Renal cortical epithelial cell (primary cell): ENCODE data around the gene IL23A. TPM values are rescaled to one million over a fixed set of nuclear protein-coding genes. Genes with fewer than 3 reads are reported as not detected.
"Not testable (repeated sequence)": the region's sequence is repeated elsewhere in the genome, so short reads cannot be mapped to it uniquely, and the experiment has no call there.

Experiments
- DNase-seq: peaks from one replicate; pipeline ENCODE4 v3.0.0-alpha.2; 2011; ENCODE audit warnings: low read depth
- total RNA-seq: library from RNA; depleted of rRNA; stranded (reverse); fragments of >200 nt; gene quantifications from 2 replicates; pipeline ENCODE4 v1.2.3, GENCODE V29; 2014

The IL23A gene
- total RNA-seq, result 1.7 and 25.2 TPM in 2 replicates

- peak; percentile 80 for DNase-seq
Observed at GRCh38 chr12:56338308-56339157, at the start of gene IL23A. TSS of gene IL23A (plus strand) at chr12:56338884. CDS start at chr12:56339045, 161 bp downstream.

GRCh38 chr12:56293795-56294194, 44.9 kb upstream of the IL23A start:
- DNase-seq, result no peak

GRCh38 chr12:56296295-56296694, 42.4 kb upstream of the IL23A start:
- no peak for DNase-seq

GRCh38 chr12:56297400-56297799, 41.3 kb upstream of the IL23A start:
- DNase-seq, result no peak

- no peak for DNase-seq
Observed at GRCh38 chr12:56298828-56299227, 39.9 kb upstream of the IL23A start.

GRCh38 chr12:56299308-56299852, 39.3 kb upstream of the IL23A start:
- DNase-seq, result peak; percentile 23

- DNase-seq, result peak; percentile 91
Observed at GRCh38 chr12:56299853-56300643, 38.6 kb upstream of the IL23A start, which contains the start of gene CS. TSS of gene CS (minus strand) at chr12:56300330. CDS start at chr12:56300201, 129 bp downstream.

GRCh38 chr12:56300644-56301464, 37.8 kb upstream of the IL23A start:
- DNase-seq, result no peak

- no peak for DNase-seq
Observed at GRCh38 chr12:56304276-56304675, 34.4 kb upstream of the IL23A start.

- no peak for DNase-seq
Observed at GRCh38 chr12:56304872-56305590, 33.7 kb upstream of the IL23A start.

- DNase-seq, result peak; percentile 51
Observed at GRCh38 chr12:56307221-56307965, 31.3 kb upstream of the IL23A start.

GRCh38 chr12:56308714-56309113, 30.0 kb upstream of the IL23A start:
- no peak for DNase-seq

GRCh38 chr12:56311003-56311402, 27.7 kb upstream of the IL23A start:
- no peak for DNase-seq

GRCh38 chr12:56315249-56315621, 23.4 kb upstream of the IL23A start:
- DNase-seq, result no peak

- DNase-seq, result peak; percentile 97
Observed at GRCh38 chr12:56315622-56316473, 22.8 kb upstream of the IL23A start, which contains the start of gene CNPY2. TSS of gene CNPY2 (minus strand) at chr12:56315988. CDS start at chr12:56315217, 771 bp downstream.

GRCh38 chr12:56317675-56318074, 21.0 kb upstream of the IL23A start:
- DNase-seq, result no peak

GRCh38 chr12:56321027-56321426, 17.7 kb upstream of the IL23A start:
- DNase-seq, result no peak

- not testable (repeated sequence) for DNase-seq
Observed at GRCh38 chr12:56321610-56322009, 17.1 kb upstream of the IL23A start.

GRCh38 chr12:56324206-56324605, 14.5 kb upstream of the IL23A start:
- no peak for DNase-seq
